ENCODE measurements around the gene TMCO4. TPM values are rescaled to one million over a fixed set of nuclear protein-coding genes. Genes with fewer than 3 reads are reported as not detected.

Gene TMCO4
- total and polyA plus RNA-seq, 10 of the 15 experiments (the other 5 are each of a cell fraction or from before 2014, with no cell fraction given) = 2.4 to 20.8 (median 13.0) TPM

GRCh38 chr1:19817160-19817559 is 17.4 kb upstream of the TMCO4 start:
- BruUV-seq (replicated peaks) = no TSS peak
- Histone ChIP-seq H4K20me1 (ENCODE audit: control insufficient read depth, insufficient read depth) (no peaks in the 10 kb centered on the region), H3K27me3 (replicated peaks in 1 of 2; ENCODE audit: control insufficient read depth in 2 of 2, insufficient read depth in 2 of 2, low read length in 1 of 2) (no peaks in the 10 kb centered on the region; a peak in 1 of 4 replicates), H2AFZ (ENCODE audit: control insufficient read depth, low read depth, low read length) (no peak overlapping the region), H3K4me1 (ENCODE audit: control insufficient read depth, insufficient read depth, low read length) (no peaks in the 10 kb centered on the region), H3K36me3 (ENCODE audit: control insufficient read depth in 2 of 2, insufficient read depth in 2 of 2, low read length in 1 of 2) (no peaks in the 10 kb centered on the region), H3K79me2 (ENCODE audit: control insufficient read depth, insufficient read depth, low read length) (no peaks in the 10 kb centered on the region), H3K9ac (ENCODE audit: control insufficient read depth, insufficient read depth, low read length) (no peak overlapping the region), H3K27ac (ENCODE audit: control insufficient read depth, insufficient read depth) (no peak overlapping the region), H3K4me2 (ENCODE audit: control insufficient read depth, insufficient read depth) (no peak overlapping the region), H3K9me3 (replicated peaks; ENCODE audit: control insufficient read depth, insufficient read depth, low read length) (no peaks in the 10 kb centered on the region), H3K4me3 (no peak overlapping the region)
- CTCF ChIA-PET = no interaction called here
- no peak for ATAC-seq
- intact Hi-C loops (cut with micrococcal nuclease; ENCODE audit: unreplicated experiment) = no loop called here
- SMC1A ChIA-PET (ENCODE audit: uncharacterized antibody, unreplicated experiment) = no interaction called here
- in situ Hi-C loops (cut with MboI) = no loop called here
- no peak for DNase-seq (ENCODE audit: low read depth, low spot score)
- RAD21 ChIA-PET (ENCODE audit: unreplicated experiment) = no interaction called here
- POLR2A ChIA-PET = no interaction called here
- WGBS (ENCODE audit: insufficient coverage, insufficient replicate concordance, low lambda C conversion rate, missing lambda C conversion rate) = 38% methylated on average over 5 of the region's 5 CpGs
- FAIRE-seq = no peak
- no peak for TF ChIP-seq BCL3 (IDR thresholded peaks at IDR 0.05; ENCODE audit: borderline replicate concordance, insufficient read depth, low read depth, low read length, poor library complexity, severe bottlenecking)
- TF ChIP-seq, protein P1, sequence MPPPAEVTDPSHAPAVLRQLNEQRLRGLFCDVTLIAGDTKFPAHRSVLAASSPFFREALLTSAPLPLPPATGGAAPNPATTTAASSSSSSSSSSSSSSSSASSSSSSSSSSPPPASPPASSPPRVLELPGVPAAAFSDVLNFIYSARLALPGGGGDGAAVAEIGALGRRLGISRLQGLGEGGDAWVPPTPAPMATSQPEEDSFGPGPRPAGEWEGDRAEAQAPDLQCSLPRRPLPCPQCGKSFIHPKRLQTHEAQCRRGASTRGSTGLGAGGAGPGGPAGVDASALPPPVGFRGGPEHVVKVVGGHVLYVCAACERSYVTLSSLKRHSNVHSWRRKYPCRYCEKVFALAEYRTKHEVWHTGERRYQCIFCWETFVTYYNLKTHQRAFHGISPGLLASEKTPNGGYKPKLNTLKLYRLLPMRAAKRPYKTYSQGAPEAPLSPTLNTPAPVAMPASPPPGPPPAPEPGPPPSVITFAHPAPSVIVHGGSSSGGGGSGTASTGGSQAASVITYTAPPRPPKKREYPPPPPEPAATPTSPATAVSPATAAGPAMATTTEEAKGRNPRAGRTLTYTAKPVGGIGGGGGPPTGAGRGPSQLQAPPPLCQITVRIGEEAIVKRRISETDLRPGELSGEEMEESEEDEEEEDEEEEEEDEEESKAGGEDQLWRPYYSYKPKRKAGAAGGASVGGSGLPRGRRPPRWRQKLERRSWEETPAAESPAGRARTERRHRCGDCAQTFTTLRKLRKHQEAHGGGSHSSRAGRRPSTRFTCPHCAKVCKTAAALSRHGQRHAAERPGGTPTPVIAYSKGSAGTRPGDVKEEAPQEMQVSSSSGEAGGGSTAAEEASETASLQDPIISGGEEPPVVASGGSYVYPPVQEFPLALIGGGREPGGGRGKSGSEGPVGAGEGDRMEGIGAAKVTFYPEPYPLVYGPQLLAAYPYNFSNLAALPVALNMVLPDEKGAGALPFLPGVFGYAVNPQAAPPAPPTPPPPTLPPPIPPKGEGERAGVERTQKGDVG (CRISPR knock-in tag; IDR thresholded peaks at IDR 0.05) = no peak
- TF ChIP-seq SMARCA5 (IDR thresholded peaks at IDR 0.05) = no peak
- TF ChIP-seq E2F8 (IDR thresholded peaks at IDR 0.05; ENCODE audit: low read depth, partially characterized antibody) = no peak
- TF ChIP-seq MTA3 (IDR thresholded peaks at IDR 0.05; ENCODE audit: borderline replicate concordance, low read length) = no peak
- no peak for TF ChIP-seq RBBP5 (conservative IDR thresholded peaks at IDR 0.05)
- no peak for TF ChIP-seq SRF (IDR thresholded peaks at IDR 0.05; ENCODE audit: low read depth in 2 of 2, low read length in 2 of 2)
- no peak for TF ChIP-seq MTA2 (IDR thresholded peaks at IDR 0.05; ENCODE audit: low read depth)
- no peak for TF ChIP-seq IKZF1 (conservative IDR thresholded peaks at IDR 0.05)
- no peak for TF ChIP-seq ETV6 (conservative IDR thresholded peaks at IDR 0.05 in 1 of 2, IDR thresholded peaks at IDR 0.05 in 1 of 2; ENCODE audit: borderline replicate concordance in 1 of 2, low read depth in 1 of 2)
- TF ChIP-seq GABPA (IDR thresholded peaks at IDR 0.05; ENCODE audit: low read depth) = no peak
- TF ChIP-seq, protein P2, sequence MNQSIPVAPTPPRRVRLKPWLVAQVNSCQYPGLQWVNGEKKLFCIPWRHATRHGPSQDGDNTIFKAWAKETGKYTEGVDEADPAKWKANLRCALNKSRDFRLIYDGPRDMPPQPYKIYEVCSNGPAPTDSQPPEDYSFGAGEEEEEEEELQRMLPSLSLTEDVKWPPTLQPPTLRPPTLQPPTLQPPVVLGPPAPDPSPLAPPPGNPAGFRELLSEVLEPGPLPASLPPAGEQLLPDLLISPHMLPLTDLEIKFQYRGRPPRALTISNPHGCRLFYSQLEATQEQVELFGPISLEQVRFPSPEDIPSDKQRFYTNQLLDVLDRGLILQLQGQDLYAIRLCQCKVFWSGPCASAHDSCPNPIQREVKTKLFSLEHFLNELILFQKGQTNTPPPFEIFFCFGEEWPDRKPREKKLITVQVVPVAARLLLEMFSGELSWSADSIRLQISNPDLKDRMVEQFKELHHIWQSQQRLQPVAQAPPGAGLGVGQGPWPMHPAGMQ (IDR thresholded peaks at IDR 0.05; ENCODE audit: borderline replicate concordance) = no peak
- TF ChIP-seq TCF3 (IDR thresholded peaks at IDR 0.05; ENCODE audit: borderline replicate concordance, insufficient read depth, low read depth, low read length) = no peak
